Nephron progenitor cell (in vitro differentiated cells): Measurements from ENCODE around the gene IFNAR1.
"Not testable (repeated sequence)": the region's sequence is repeated elsewhere in the genome, so short reads cannot be mapped to it uniquely, and the experiment has no call there.

Experiments
- DNase-seq: peaks from one replicate; pipeline ENCODE4 v3.0.0; 2021
- H3K27ac Mint-ChIP-seq: 2 replicates; pipeline ENCODE4 v1.8.0; 2021; ENCODE audit warnings: mild to moderate bottlenecking, moderate library complexity, mixed read lengths
- H3K27me3 Mint-ChIP-seq: 2 replicates; pipeline ENCODE4 v1.8.0; 2021; ENCODE audit warnings: mild to moderate bottlenecking, low read depth, mixed read lengths; ENCODE audit not compliant: poor library complexity
- H3K36me3 Mint-ChIP-seq: 2 replicates; pipeline ENCODE4 v1.8.0; 2021; ENCODE audit warnings: low read depth, mixed read lengths
- H3K4me1 Mint-ChIP-seq: 2 replicates; pipeline ENCODE4 v1.8.0; 2021; ENCODE audit warnings: mixed read lengths
- H3K4me3 Mint-ChIP-seq: 2 replicates; pipeline ENCODE4 v1.8.0; 2021; ENCODE audit warnings: mild to moderate bottlenecking, moderate library complexity, mixed read lengths
- H3K9me3 Mint-ChIP-seq: 2 replicates; pipeline ENCODE4 v1.8.0; 2021; ENCODE audit warnings: mild to moderate bottlenecking, moderate library complexity, mixed read lengths
- CTCF ChIP-seq: fragments of 200-600 bp; sonication (generic); IDR thresholded peaks from 2 replicates; pipeline ENCODE4 v1.5.0; 2021; ENCODE audit warnings: antibody characterized with exemption

IFNAR1 gene

GRCh38 chr21:33355996-33356395, 31.2 kb downstream of the IFNAR1 start:
- Mint-ChIP-seq H3K9me3 (no peaks in the 10 kb centered on the region), H3K4me3 (no peak overlapping the region), H3K4me1 (peaks cover 6% of the 10 kb centered on the region), H3K36me3 (peaks cover 44% of the 10 kb centered on the region), H3K27ac (no peak overlapping the region), H3K27me3 (peaks cover 4% of the 10 kb centered on the region)
- no peak for TF ChIP-seq CTCF
- no peak for DNase-seq

GRCh38 chr21:33357177-33357576, 32.4 kb downstream of the IFNAR1 start:
- H3K9me3 Mint-ChIP-seq, result no peaks in the 10 kb centered on the region
- H3K27me3 Mint-ChIP-seq, result peaks cover 4% of the 10 kb centered on the region
- no peak for DNase-seq
- no peak overlapping the region for H3K4me3 Mint-ChIP-seq
- H3K36me3 Mint-ChIP-seq, result peaks cover 37% of the 10 kb centered on the region
- peaks cover 15% of the 10 kb centered on the region for H3K4me1 Mint-ChIP-seq
- TF ChIP-seq CTCF, result no peak
- H3K27ac Mint-ChIP-seq, result peak overlapping the region; percentile 55

GRCh38 chr21:33359446-33359845, 34.7 kb downstream of the IFNAR1 start:
- no peak for DNase-seq
- Mint-ChIP-seq H3K4me3 (no peak overlapping the region), H3K27ac (no peak overlapping the region), H3K4me1 (peaks cover 16% of the 10 kb centered on the region), H3K9me3 (peaks cover 3% of the 10 kb centered on the region), H3K36me3 (peaks cover 27% of the 10 kb centered on the region), H3K27me3 (no peaks in the 10 kb centered on the region)
- TF ChIP-seq CTCF, result no peak

GRCh38 chr21:33360281-33360680, 35.5 kb downstream of the IFNAR1 start:
- H3K27me3 Mint-ChIP-seq, result no peaks in the 10 kb centered on the region
- H3K9me3 Mint-ChIP-seq, result peaks cover 3% of the 10 kb centered on the region
- no peak overlapping the region for H3K27ac Mint-ChIP-seq
- H3K4me3 Mint-ChIP-seq, result no peak overlapping the region
- no peak for TF ChIP-seq CTCF
- peaks cover 19% of the 10 kb centered on the region for H3K36me3 Mint-ChIP-seq
- H3K4me1 Mint-ChIP-seq, result peaks cover 16% of the 10 kb centered on the region
- DNase-seq, result no peak

- H3K36me3 Mint-ChIP-seq, result peaks cover 11% of the 10 kb centered on the region
- TF ChIP-seq CTCF, result peak; percentile 84
- peaks cover 4% of the 10 kb centered on the region for H3K9me3 Mint-ChIP-seq
- DNase-seq, result peak; percentile 82
- peaks cover 16% of the 10 kb centered on the region for H3K4me1 Mint-ChIP-seq
- no peak overlapping the region for H3K27ac Mint-ChIP-seq
- no peaks in the 10 kb centered on the region for H3K27me3 Mint-ChIP-seq
- H3K4me3 Mint-ChIP-seq, result peak overlapping the region; percentile 71
These were observed 36.3 kb downstream of the IFNAR1 start for GRCh38 chr21:33360881-33361602.

- Mint-ChIP-seq H3K9me3 (peaks cover 15% of the 10 kb centered on the region), H3K4me1 (peaks cover 16% of the 10 kb centered on the region), H3K36me3 (peaks cover 2% of the 10 kb centered on the region), H3K4me3 (peak overlapping the region; percentile 78), H3K27ac (peak overlapping the region; percentile 25), H3K27me3 (no peaks in the 10 kb centered on the region)
- TF ChIP-seq CTCF, result no peak
- peak; percentile 8 for DNase-seq
These were observed 37.3 kb downstream of the IFNAR1 start for GRCh38 chr21:33362044-33362555.

GRCh38 chr21:33363911-33364609, 39.3 kb downstream of the IFNAR1 start:
- H3K27ac Mint-ChIP-seq, H3K4me3 Mint-ChIP-seq, DNase-seq, H3K36me3 Mint-ChIP-seq, H3K27me3 Mint-ChIP-seq: not testable (repeated sequence)
- peaks cover 32% of the 10 kb centered on the region for H3K9me3 Mint-ChIP-seq
- peaks cover 16% of the 10 kb centered on the region for H3K4me1 Mint-ChIP-seq
